GM13977 (cell line): ENCODE results near the gene SPIN2B.
"Not testable (repeated sequence)": the region's sequence is repeated elsewhere in the genome, so short reads cannot be mapped to it uniquely, and the experiment has no call there.

Source experiments
- DNase-seq: peaks from one replicate; pipeline ENCODE4 v3.0.0; 2012; ENCODE audit warnings: low spot score
- in situ Hi-C: fragments of 300-500 bp; cut with MboI; formaldehyde crosslinking; loops from one replicate; pipeline ENCODE4 v1.12.0; 2022; ENCODE audit warnings: low sequenced_read_pairs, low pct_unique_long_range_greater_than_20kb, mixed read lengths, inconsistent platforms; ENCODE audit not compliant: unreplicated experiment
- TF ChIP-seq, protein P1 (sequence below): IDR thresholded peaks from 2 replicates; pipeline ENCODE4 v1.5.1; 2012; ENCODE audit warnings: mild to moderate bottlenecking, control low read depth; ENCODE audit not compliant: insufficient read depth; ENCODE audit errors: extremely low read depth, missing control alignments

SPIN2B gene

DNA sequence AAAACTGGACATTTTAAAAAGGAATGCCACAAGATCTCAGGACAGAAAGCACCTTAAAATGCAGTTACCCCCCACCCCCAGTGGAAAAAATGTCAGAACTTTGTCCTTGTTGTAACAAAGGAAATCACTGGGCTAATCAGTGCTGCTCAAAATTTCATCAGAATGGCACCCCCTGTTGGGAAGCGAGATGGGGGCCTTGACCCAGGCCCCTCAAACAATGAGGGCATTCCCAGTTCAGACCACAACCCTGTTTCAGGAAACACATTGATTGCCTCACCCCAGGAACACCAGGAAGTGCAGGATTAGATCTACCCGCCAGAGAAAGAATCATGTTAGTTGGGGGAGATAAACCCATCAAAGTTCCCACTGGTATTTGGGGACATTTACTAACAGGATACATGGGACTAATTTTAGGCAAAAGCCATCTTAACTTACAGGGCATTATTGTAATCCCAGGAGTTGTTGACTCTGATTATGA, 16.4 kb downstream of the SPIN2B start:
- TF ChIP-seq, protein P1, sequence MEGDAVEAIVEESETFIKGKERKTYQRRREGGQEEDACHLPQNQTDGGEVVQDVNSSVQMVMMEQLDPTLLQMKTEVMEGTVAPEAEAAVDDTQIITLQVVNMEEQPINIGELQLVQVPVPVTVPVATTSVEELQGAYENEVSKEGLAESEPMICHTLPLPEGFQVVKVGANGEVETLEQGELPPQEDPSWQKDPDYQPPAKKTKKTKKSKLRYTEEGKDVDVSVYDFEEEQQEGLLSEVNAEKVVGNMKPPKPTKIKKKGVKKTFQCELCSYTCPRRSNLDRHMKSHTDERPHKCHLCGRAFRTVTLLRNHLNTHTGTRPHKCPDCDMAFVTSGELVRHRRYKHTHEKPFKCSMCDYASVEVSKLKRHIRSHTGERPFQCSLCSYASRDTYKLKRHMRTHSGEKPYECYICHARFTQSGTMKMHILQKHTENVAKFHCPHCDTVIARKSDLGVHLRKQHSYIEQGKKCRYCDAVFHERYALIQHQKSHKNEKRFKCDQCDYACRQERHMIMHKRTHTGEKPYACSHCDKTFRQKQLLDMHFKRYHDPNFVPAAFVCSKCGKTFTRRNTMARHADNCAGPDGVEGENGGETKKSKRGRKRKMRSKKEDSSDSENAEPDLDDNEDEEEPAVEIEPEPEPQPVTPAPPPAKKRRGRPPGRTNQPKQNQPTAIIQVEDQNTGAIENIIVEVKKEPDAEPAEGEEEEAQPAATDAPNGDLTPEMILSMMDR: no peak
- in situ Hi-C loops: no loop called here
- no peak for DNase-seq

GRCh38 chrX:57104406-57104805, 16.9 kb downstream of the SPIN2B start:
- in situ Hi-C loops: no loop called here
- DNase-seq: no peak
- TF ChIP-seq, protein P1: no peak

GRCh38 chrX:57103489-57103888, 17.9 kb downstream of the SPIN2B start:
- TF ChIP-seq, protein P1: no peak
- in situ Hi-C loops: no loop called here
- no peak for DNase-seq

- DNase-seq, in situ Hi-C loops: not testable (repeated sequence)
Measured at GRCh38 chrX:57102918-57103317, 18.4 kb downstream of the SPIN2B start.

DNA sequence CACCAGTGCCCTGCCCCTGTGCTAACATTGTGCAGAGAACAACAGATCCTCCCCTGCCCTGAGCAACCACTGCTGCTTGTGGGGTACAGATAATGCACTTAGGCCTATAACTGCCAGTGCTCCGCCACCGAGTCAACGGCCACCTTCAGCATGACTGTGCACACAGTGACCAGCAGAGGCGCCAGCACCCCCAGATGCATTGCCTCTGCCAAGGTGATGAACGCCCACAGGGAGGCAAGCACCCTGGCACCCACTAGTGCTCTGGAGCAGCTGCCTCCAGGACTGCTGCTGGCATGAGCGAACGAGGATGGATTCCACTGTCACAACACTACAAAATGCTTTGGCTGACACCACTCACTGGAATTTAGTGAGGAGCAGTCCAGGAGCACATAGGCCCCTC, 38.2 kb downstream of the SPIN2B start:
- in situ Hi-C loops: no loop called here
- TF ChIP-seq, protein P1: peak; percentile 26
- DNase-seq: no peak

- in situ Hi-C loops: no loop called here
- TF ChIP-seq, protein P1: no peak
- no peak for DNase-seq
Measured at GRCh38 chrX:57074458-57074857, 46.9 kb downstream of the SPIN2B start.

GRCh38 chrX:57070185-57070984, 51.0 kb downstream of the SPIN2B start:
- TF ChIP-seq, protein P1: no peak
- in situ Hi-C loops: no loop called here
- no peak for DNase-seq
